Retinal pigment epithelial cell (primary cell): ENCODE data around the gene PTCH1.

ENCODE experiments used
- DNase-seq: peaks from one replicate; pipeline ENCODE4 v3.0.0-alpha.2; 2010; ENCODE audit warnings: low read depth
- H3K4me3 ChIP-seq: 2 replicates; pipeline ENCODE4 v1.5.1; 2011; ENCODE audit warnings: mild to moderate bottlenecking, low read length, control low read depth, moderate library complexity
- TF ChIP-seq, protein P1 (sequence below): conservative IDR thresholded peaks from 2 replicates; pipeline ENCODE4 v1.5.1; 2011; ENCODE audit warnings: low read depth, low read length, control low read depth, inconsistent platforms

The PTCH1 gene

DNA sequence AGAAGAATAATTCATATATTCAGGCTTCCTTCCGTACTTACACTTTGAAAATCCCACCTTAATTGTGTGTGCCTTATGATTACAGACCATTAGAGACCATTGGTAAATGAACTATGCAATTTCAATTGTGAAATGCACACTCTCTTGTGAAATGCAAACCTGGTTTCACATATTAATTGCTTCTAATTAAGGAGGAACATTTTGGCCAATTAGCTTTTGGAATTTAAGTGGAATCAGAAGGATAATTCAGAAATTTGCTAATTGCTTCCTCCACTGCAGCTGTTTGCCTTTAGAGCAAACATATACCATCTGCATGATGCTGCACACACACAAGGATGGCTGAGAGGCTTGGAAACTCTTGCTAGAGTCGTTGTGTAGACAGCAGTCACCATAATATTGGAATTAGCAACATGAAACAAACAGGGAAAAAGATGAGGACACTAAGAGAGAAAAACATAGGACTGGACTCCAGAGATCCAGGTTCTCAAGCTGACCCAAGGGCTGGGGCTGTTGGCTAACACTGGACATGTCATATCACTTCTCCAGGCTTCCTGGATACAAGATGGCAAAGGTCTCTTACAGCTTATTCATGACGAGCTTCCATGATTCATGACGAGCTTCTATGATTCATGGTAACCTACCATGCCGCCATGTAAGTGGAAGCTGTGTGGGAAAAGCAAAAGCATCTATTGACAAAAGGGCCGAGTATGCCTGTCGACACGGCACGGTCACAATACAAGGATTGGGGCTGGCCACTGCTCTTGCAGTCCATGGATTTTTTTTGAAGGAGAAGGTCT, 78.0 kb downstream of the PTCH1 start:
- no peak overlapping the region for H3K4me3 ChIP-seq
- TF ChIP-seq, protein P1, sequence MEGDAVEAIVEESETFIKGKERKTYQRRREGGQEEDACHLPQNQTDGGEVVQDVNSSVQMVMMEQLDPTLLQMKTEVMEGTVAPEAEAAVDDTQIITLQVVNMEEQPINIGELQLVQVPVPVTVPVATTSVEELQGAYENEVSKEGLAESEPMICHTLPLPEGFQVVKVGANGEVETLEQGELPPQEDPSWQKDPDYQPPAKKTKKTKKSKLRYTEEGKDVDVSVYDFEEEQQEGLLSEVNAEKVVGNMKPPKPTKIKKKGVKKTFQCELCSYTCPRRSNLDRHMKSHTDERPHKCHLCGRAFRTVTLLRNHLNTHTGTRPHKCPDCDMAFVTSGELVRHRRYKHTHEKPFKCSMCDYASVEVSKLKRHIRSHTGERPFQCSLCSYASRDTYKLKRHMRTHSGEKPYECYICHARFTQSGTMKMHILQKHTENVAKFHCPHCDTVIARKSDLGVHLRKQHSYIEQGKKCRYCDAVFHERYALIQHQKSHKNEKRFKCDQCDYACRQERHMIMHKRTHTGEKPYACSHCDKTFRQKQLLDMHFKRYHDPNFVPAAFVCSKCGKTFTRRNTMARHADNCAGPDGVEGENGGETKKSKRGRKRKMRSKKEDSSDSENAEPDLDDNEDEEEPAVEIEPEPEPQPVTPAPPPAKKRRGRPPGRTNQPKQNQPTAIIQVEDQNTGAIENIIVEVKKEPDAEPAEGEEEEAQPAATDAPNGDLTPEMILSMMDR, result no peak
- no peak for DNase-seq

DNA sequence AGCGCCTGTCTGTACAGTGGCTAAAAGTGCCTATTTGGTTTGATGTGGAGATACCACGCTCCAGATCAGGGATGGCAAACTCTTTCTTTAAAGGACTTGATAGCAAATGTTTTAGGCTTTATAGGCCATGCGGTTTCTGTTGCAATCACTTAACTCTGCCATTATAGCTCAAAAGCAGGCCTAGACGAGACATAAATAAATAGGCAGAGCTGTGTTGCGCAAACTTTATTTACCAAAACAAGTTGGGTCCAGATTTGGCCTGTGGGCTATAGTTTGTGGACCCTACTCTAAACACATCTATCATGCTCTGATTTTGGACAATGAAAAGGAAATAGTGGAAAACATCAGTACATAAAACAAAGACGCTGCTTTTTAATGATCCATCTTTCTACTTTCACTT, 79.2 kb downstream of the PTCH1 start:
- TF ChIP-seq, protein P1, result no peak
- DNase-seq, result no peak
- no peak overlapping the region for H3K4me3 ChIP-seq

DNA sequence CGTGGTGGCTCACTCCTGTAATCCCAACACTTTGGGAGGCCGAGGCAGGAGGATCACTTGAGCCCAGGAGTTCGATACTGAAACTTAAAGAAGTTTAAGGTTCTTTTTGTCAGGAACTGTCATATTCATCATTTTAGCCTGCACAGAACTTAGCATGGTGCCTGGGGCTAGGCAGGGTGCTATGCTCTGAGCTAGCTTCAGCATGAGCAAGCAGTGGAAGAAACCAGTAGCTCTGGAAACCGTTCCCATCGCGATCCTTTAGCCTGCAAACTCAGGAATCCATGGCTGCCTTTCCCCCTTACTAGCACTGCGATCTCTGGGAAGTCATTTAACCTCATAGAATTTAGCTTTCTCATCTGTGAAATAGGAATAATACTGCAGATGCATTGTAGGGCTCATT, 80.4 kb downstream of the PTCH1 start:
- H3K4me3 ChIP-seq, result no peak overlapping the region
- no peak for DNase-seq
- TF ChIP-seq, protein P1, result no peak

DNA sequence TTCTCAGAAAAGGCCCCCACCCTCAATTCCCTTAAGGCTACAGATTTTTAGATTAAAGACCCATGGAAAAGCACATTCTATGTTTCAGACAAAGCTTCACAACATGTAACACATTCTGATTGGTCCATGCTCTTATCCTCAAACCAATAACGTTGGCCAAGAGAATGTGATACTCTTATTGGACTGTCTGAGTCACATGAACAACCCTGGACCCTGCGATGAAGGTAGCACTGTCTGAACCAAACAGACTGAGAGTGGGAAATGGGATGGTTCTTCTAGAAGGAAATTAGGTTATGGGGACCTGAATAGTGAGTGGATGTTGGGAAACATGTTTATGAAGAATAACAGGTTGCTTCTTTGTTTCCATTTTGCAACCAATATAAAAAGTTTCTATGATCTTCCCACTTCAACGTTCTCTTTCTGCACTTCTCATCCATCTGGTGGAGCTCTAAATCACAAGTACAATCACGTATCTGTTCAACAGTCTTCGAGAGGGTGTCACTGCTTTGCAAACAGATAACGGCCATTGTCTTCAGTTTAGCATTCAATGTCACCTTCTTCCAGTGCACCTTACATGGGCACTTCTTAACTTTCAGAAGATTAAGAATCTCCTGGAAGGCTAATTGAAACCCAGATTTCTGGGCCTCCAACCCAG, 81.6 kb downstream of the PTCH1 start:
- DNase-seq, result no peak
- TF ChIP-seq, protein P1, result no peak

DNA sequence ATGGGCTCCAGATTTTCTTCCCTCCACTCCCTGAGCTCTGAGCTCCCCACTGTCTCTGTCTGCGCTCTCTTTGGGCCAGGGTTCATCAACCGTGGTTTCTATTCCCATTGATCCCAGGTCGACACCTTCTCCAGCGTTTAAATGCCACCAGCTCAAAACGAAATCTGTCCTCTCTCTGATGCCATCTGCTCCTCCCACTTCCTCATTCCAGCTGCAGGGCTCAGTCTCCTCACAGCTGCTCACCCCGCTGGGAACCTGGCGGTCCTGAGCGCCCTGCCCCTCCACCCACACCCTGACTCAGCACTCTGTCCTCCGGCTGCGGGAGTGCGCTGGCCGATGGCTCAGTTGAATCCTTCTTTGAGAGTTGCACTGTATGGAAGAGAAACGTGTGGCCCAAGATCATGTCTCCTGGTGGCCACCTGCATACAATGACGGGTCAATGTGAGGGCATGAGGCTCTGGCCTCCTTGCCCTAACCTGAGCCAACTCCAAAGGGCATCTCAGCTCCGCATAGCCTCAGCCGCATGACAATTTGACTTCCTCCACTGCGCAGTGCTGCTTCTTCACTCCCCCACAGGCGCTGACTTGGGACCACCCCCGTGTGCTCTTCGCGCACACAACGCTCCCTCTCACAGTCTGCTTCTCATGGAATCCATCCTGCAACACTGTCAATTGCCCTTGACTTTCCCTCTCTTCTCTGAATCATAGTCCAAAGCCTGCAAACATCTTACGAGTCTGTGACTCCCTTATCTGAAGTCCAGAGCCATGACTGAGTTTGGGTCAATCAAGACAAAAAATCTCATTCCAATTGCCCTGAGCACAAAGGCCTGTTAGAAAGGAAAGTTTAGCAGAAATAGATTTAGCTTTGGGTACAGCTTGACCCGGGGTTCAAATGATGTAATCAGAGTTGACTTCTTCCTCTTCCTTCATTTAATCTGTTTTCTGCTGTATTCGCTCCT, 82.4 kb downstream of the PTCH1 start:
- no peak for DNase-seq
- TF ChIP-seq, protein P1, result no peak
- H3K4me3 ChIP-seq, result no peak overlapping the region

More for the DNA sequence above, 81.6 kb downstream of the PTCH1 start:
- no peak overlapping the region for H3K4me3 ChIP-seq

DNA sequence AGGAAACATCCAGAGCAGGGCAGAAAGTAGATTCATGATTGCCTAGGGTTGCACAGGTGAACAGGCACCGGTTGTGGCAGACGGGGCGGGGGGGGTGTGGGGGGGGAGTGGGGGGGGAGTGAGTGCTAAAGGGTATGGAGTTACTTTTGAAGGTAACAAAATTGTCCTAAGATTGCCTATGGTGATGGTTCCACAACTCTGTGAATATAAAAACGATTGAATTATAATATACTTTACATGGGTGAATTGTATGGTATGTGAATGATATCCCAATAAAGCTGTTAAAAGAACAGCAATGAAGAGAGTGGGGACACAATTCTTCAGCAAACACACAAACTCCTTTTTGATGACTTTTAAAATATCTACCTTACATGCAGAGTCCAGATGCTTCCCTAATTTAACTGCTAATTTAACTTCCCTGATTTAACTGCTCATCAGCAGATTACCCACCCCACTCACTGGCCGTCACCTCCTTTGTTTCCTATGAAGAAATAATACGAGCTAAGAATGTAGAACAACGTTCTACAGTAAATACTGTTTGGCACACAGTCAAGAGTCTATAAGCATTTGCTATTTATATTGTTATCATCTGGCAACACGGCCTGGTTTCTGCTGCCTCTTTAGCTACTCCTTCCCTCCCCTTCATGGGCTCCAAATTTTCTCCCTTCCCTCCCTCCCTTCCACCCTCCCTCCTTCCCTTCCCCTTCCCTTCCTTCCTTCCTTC, 83.5 kb downstream of the PTCH1 start:
- no peak overlapping the region for H3K4me3 ChIP-seq
- TF ChIP-seq, protein P1, result no peak
- DNase-seq, result no peak
